B cell (primary cell): ENCODE results near the gene DOCK6. TPM values are rescaled to one million over a fixed set of nuclear protein-coding genes. Genes with fewer than 3 reads are reported as not detected.

ENCODE experiments used
- ATAC-seq: fragments of 200-7000 bp; cut with Tn5 transposase; one replicate; pipeline ENCODE4 v1.10.0; 2021; ENCODE audit warnings: low read depth, mild to moderate bottlenecking, moderate number of reproducible peaks, moderate library complexity
- CTCF ChIA-PET: fragments of 350-600 bp; sonication (Branson Sonifier 250); formaldehyde crosslinking; loops from one replicate; lab custom pipeline; 2021; ENCODE audit warnings: antibody characterized with exemption, inconsistent platforms; lab: Charles Lee
- POLR2A ChIA-PET: fragments of 350-600 bp; sonication (Branson Sonifier 250); formaldehyde crosslinking; loops from one replicate; lab custom pipeline; 2021; ENCODE audit warnings: antibody characterized with exemption; lab: Charles Lee
- DNase-seq: peaks from one replicate; pipeline ENCODE4 v3.0.0; 2013
- H2AFZ ChIP-seq: 2 replicates; pipeline ENCODE4 v1.6.1; 2012; ENCODE audit warnings: mild to moderate bottlenecking, low read depth, low read length; ENCODE audit not compliant: insufficient read depth, poor library complexity, severe bottlenecking
- H3K27ac ChIP-seq, 2 donors: 1 replicate in 1 of 2; 2 replicates in 1 of 2; pipeline ENCODE4 v1.5.1; 2012 to 2013; ENCODE audit warnings: low read length in 2 of 2, mild to moderate bottlenecking in 2 of 2, moderate library complexity in 1 of 2
- H3K27me3 ChIP-seq, 4 experiments: fragments of 200-600 bp in 1 of 4; sonication (generic) in 1 of 4; replicated peaks in 1 of 4; 1 replicate in 2 of 4; 2 replicates in 2 of 4; pipeline versions ENCODE4 v1.6.1 to v1.7.0; 2013 to 2016; ENCODE audit warnings: low read length in 3 of 4, mild to moderate bottlenecking in 2 of 4, mixed read lengths in 1 of 4, moderate library complexity in 1 of 4; ENCODE audit not compliant: insufficient read depth in 4 of 4, control insufficient read depth in 3 of 4; ENCODE audit errors: control extremely low read depth in 1 of 4
- H3K36me3 ChIP-seq, 2 experiments: replicated peaks in 1 of 2; 1 replicate in 1 of 2; 2 replicates in 1 of 2; pipeline versions ENCODE4 v1.6.1 to v1.7.1; 2013; ENCODE audit warnings: low read length in 1 of 2; ENCODE audit not compliant: insufficient read depth in 2 of 2, control insufficient read depth in 1 of 2; ENCODE audit errors: control extremely low read depth in 1 of 2, extremely low read depth in 1 of 2
- H3K4me1 ChIP-seq, 2 donors: fragments of 200-600 bp in 1 of 2; sonication (generic) in 1 of 2; 1 replicate in 1 of 2; 2 replicates in 1 of 2; pipeline versions ENCODE4 v1.5.1 to v1.6.1; 2013 to 2017; ENCODE audit warnings: low read length in 2 of 2; ENCODE audit not compliant: control insufficient read depth in 2 of 2, insufficient read depth in 2 of 2
- H3K4me2 ChIP-seq: replicated peaks from 2 replicates; pipeline ENCODE3; 2012; ENCODE audit warnings: mild to moderate bottlenecking, low read depth, low read length; ENCODE audit not compliant: poor library complexity, severe bottlenecking
- H3K4me3 ChIP-seq, 5 experiments: fragments of 200-600 bp in 1 of 5; sonication (generic) in 1 of 5; 1 replicate in 3 of 5; 2 replicates in 2 of 5; pipeline versions ENCODE4 v1.5.1 to v1.7.0; 2011 to 2016; ENCODE audit warnings: low read length in 4 of 5, mild to moderate bottlenecking in 4 of 5, low read depth in 2 of 5, control low read depth in 1 of 5, moderate library complexity in 1 of 5; ENCODE audit not compliant: insufficient read depth in 1 of 5; ENCODE audit errors: control extremely low read depth in 1 of 5, extremely low read depth in 1 of 5
- H3K79me2 ChIP-seq: fragments of 200-600 bp; sonication (generic); one replicate; pipeline ENCODE4 v1.6.0; 2016; ENCODE audit warnings: low read length; ENCODE audit not compliant: control insufficient read depth, insufficient read depth
- H3K9ac ChIP-seq: fragments of 200-600 bp; sonication (generic); 2 replicates; pipeline ENCODE4 v1.6.1; 2017; ENCODE audit warnings: mild to moderate bottlenecking, low read length, moderate library complexity
- H3K9me3 ChIP-seq, 3 donors: one replicate each; pipeline versions ENCODE4 v1.6.1 to v1.7.1; 2013; ENCODE audit warnings: low read length in 2 of 3; ENCODE audit not compliant: control insufficient read depth in 2 of 3, insufficient read depth in 1 of 3; ENCODE audit errors: control extremely low read depth in 1 of 3
- H4K20me1 ChIP-seq: 2 replicates; pipeline ENCODE4 v1.6.0; 2012; ENCODE audit warnings: mild to moderate bottlenecking, low read length; ENCODE audit not compliant: insufficient read depth, control insufficient read depth, poor library complexity, severe bottlenecking
- H3K27ac Mint-ChIP-seq: one replicate; pipeline ENCODE4 v1.8.0; 2021; ENCODE audit warnings: mixed read lengths
- H3K27me3 Mint-ChIP-seq: one replicate; pipeline ENCODE4 v1.8.0; 2021; ENCODE audit warnings: mixed read lengths
- H3K4me1 Mint-ChIP-seq: one replicate; pipeline ENCODE4 v1.8.0; 2021; ENCODE audit warnings: mixed read lengths
- H3K4me3 Mint-ChIP-seq: one replicate; pipeline ENCODE4 v1.8.0; 2021; ENCODE audit warnings: mixed read lengths
- H3K9me3 Mint-ChIP-seq: one replicate; pipeline ENCODE4 v1.8.0; 2022; ENCODE audit warnings: mixed read lengths; ENCODE audit not compliant: insufficient read depth
- CTCF ChIP-seq: fragments of 200-600 bp; IDR thresholded peaks from one replicate; pipeline ENCODE4 v1.8.0; 2022; ENCODE audit warnings: antibody characterized with exemption, mild to moderate bottlenecking
- EZH2 ChIP-seq: IDR thresholded peaks from 2 replicates; pipeline ENCODE4 v1.6.1; 2012; ENCODE audit warnings: borderline replicate concordance, low read depth, mild to moderate bottlenecking, moderate library complexity, low read length; ENCODE audit not compliant: insufficient read depth, poor library complexity, severe bottlenecking
- WGBS: methylation state at CpG from one replicate; pipeline ENCODE4 v1.1.5; 2013; ENCODE audit warnings: missing lambda C conversion rate; ENCODE audit not compliant: insufficient coverage; 5-methylcytosine and 5-hydroxymethylcytosine counted together
- intact Hi-C: fragments of 100-400 bp; cut with micrococcal nuclease; formaldehyde crosslinking; loops from one replicate; pipeline ENCODE4 v1.10.0; 2022
- polyA plus RNA-seq: library from polyadenylated mRNA; depleted of rRNA; stranded (reverse); fragments of >200 nt; gene quantifications from 2 replicates; pipeline ENCODE4 v1.2.3, GENCODE V29; 2012
- total RNA-seq, 2 donors: library from RNA; stranded (reverse); fragments of 120-200 nt in 1 of 2; gene quantifications; 1 replicate in 1 of 2; 2 replicates in 1 of 2; pipeline versions ENCODE4 v1.2.3 to v1.2.4, GENCODE V29; 2013 to 2022

Gene DOCK6
- total and polyA plus RNA-seq, 2 donors (not counting 1 experiment from before 2014, with no cell fraction given) = 5.3 to 11.9 TPM

GRCh38 chr19:11205939-11206570 lies 56.3 kb downstream of the DOCK6 start:
- no peak overlapping the region for H3K27ac ChIP-seq
- Mint-ChIP-seq H3K27ac (peak overlapping the region; percentile 62), H3K4me3 (no peak overlapping the region), H3K4me1 (peaks cover 11% of the 10 kb centered on the region), H3K9me3 (no peaks in the 10 kb centered on the region), H3K27me3 (peaks cover 3% of the 10 kb centered on the region)
- CTCF ChIA-PET = interaction anchor here (1.7 to 3.4 kb wide), 3 partner anchors 69 to 170 kb away, joined by 6 to 24 read pairs (median 15); no protein-coding TSS in a partner anchor
- H4K20me1 ChIP-seq = no peaks in the 10 kb centered on the region
- no peak overlapping the region for H3K9ac ChIP-seq
- WGBS = 83% methylated on average over 4 of the region's 9 CpGs
- H2AFZ ChIP-seq = no peak overlapping the region
- no peaks in the 10 kb centered on the region for H3K9me3 ChIP-seq
- intact Hi-C loops = loop anchor here (2.0 kb wide), 1 partner anchor 79 kb away; no protein-coding TSS in a partner anchor
- DNase-seq (peak; percentile 61), ATAC-seq (peak; percentile 68)
- no peak for TF ChIP-seq EZH2
- H3K79me2 ChIP-seq = no peaks in the 10 kb centered on the region
- no peaks in the 10 kb centered on the region for H3K36me3 ChIP-seq
- H3K4me1 ChIP-seq = peaks cover 0 to 8% of the 10 kb centered on the region in 2 donors
- POLR2A ChIA-PET = interaction anchor here (0.6 kb wide), 1 partner anchor 244 kb away, joined by 5 read pairs; no protein-coding TSS in a partner anchor
- no peak overlapping the region for H3K4me2 ChIP-seq
- H3K27me3 ChIP-seq = peaks cover 0 to 3% (median 0%) of the 10 kb centered on the region in 4 experiments
- H3K4me3 ChIP-seq = no peak overlapping the region

GRCh38 chr19:11204943-11205349 lies 57.4 kb downstream of the DOCK6 start:
- Mint-ChIP-seq H3K27ac (no peak overlapping the region), H3K4me1 (peaks cover 11% of the 10 kb centered on the region), H3K4me3 (no peak overlapping the region), H3K27me3 (peaks cover 3% of the 10 kb centered on the region), H3K9me3 (no peaks in the 10 kb centered on the region)
- Histone ChIP-seq H3K27me3 (peaks cover 0 to 3% (median 0%) of the 10 kb centered on the region in 4 experiments), H3K4me3 (no peak overlapping the region), H4K20me1 (no peaks in the 10 kb centered on the region), H3K36me3 (no peaks in the 10 kb centered on the region), H3K4me2 (no peak overlapping the region), H3K27ac (no peak overlapping the region), H2AFZ (no peak overlapping the region), H3K79me2 (no peaks in the 10 kb centered on the region), H3K4me1 (peaks cover 0 to 8% of the 10 kb centered on the region in 2 donors), H3K9ac (no peak overlapping the region), H3K9me3 (no peaks in the 10 kb centered on the region)
- DNase-seq (no peak), ATAC-seq (no peak)
- ChIA-PET POLR2A (no interaction called here), CTCF (interaction anchor here (1.4 to 3.4 kb wide), 5 partner anchors 67 to 263 kb away, joined by 6 to 24 read pairs (median 12); no protein-coding TSS in a partner anchor)
- 10% methylated on average over 3 of the region's 5 CpGs for WGBS
- intact Hi-C loops = loop anchor here (2.0 to 5.0 kb wide), 2 partner anchors 78 to 263 kb away; no protein-coding TSS in a partner anchor
- TF ChIP-seq EZH2 (no peak), CTCF (no peak)
